Activated naive CD4-positive, alpha-beta T cell treated with anti-CD3 and anti-CD28 coated beads for 36 hours (primary cell): Measurements from ENCODE around the gene SEC61G. TPM values are rescaled to one million over a fixed set of nuclear protein-coding genes. Genes with fewer than 3 reads are reported as not detected.

Source experiments
- CTCF ChIA-PET: fragments of 350-600 bp; sonication (Branson Sonifier 250); formaldehyde crosslinking; loops from one replicate; lab custom pipeline; 2021; ENCODE audit warnings: antibody characterized with exemption; lab: Charles Lee
- DNase-seq: peaks from one replicate; pipeline ENCODE4 v3.0.0-alpha.2; 2020
- H3K27ac Mint-ChIP-seq: one replicate; pipeline ENCODE4 v1.8.0; 2021; ENCODE audit warnings: mild to moderate bottlenecking, mixed read lengths
- H3K27me3 Mint-ChIP-seq: one replicate; pipeline ENCODE4 v1.8.0; 2021; ENCODE audit warnings: low read depth, mixed read lengths
- H3K36me3 Mint-ChIP-seq: one replicate; pipeline ENCODE4 v1.8.0; 2021; ENCODE audit warnings: low read depth, mixed read lengths
- H3K4me1 Mint-ChIP-seq: one replicate; pipeline ENCODE4 v1.8.0; 2021; ENCODE audit warnings: low read depth, mixed read lengths
- H3K4me3 Mint-ChIP-seq: one replicate; pipeline ENCODE4 v1.8.0; 2021; ENCODE audit warnings: mild to moderate bottlenecking, moderate library complexity, mixed read lengths
- H3K9me3 Mint-ChIP-seq: one replicate; pipeline ENCODE4 v1.8.0; 2021; ENCODE audit warnings: mixed read lengths
- intact Hi-C: fragments of 100-400 bp; cut with micrococcal nuclease; formaldehyde crosslinking; loops from one replicate; pipeline ENCODE4 v1.15.1; 2023
- total RNA-seq, 2 experiments: library from RNA; stranded (reverse); gene quantifications; one replicate each; pipeline ENCODE4 v1.2.3, GENCODE V29; 2021

Gene SEC61G
- total RNA-seq, 2 experiments from 2014 or later: 121 to 126 TPM

- Mint-ChIP-seq H3K9me3 (peaks cover 19% of the 10 kb centered on the region), H3K36me3 (peaks cover 3% of the 10 kb centered on the region), H3K27me3 (peaks cover 6% of the 10 kb centered on the region), H3K4me3 (no peak overlapping the region), H3K27ac (no peak overlapping the region), H3K4me1 (no peaks in the 10 kb centered on the region)
- intact Hi-C loops: no loop called here
- CTCF ChIA-PET: no interaction called here
- DNase-seq: no peak
Measured at GRCh38 chr7:54709283-54709682, 49.7 kb downstream of the SEC61G start.

GRCh38 chr7:54705436-54705835, 53.6 kb downstream of the SEC61G start:
- H3K9me3 Mint-ChIP-seq: peaks cover 19% of the 10 kb centered on the region
- CTCF ChIA-PET: no interaction called here
- intact Hi-C loops: no loop called here

GRCh38 chr7:54704851-54705250, 54.2 kb downstream of the SEC61G start:
- Mint-ChIP-seq H3K27me3 (peaks cover 3% of the 10 kb centered on the region), H3K36me3 (peaks cover 3% of the 10 kb centered on the region), H3K9me3 (peaks cover 19% of the 10 kb centered on the region), H3K4me1 (no peaks in the 10 kb centered on the region), H3K4me3 (no peak overlapping the region), H3K27ac (no peak overlapping the region)
- no peak for DNase-seq
- CTCF ChIA-PET: no interaction called here
- intact Hi-C loops: no loop called here

More at GRCh38 chr7:54705436-54705835, 53.6 kb downstream of the SEC61G start:
- Mint-ChIP-seq H3K27me3 (peaks cover 3% of the 10 kb centered on the region), H3K4me1 (no peaks in the 10 kb centered on the region), H3K27ac (no peak overlapping the region), H3K4me3 (no peak overlapping the region), H3K36me3 (peaks cover 3% of the 10 kb centered on the region)
- no peak for DNase-seq

Other genes with a start within 250 kb of the SEC61G start
- gene VSTM2A, start 216.8 kb downstream of the SEC61G start, total RNA-seq: not detected